Trophoblast cell (in vitro differentiated cells and primary cell): ENCODE data around the gene SIM2.

Experiments
- DNase-seq, 2 donors: peaks; one replicate each; pipeline ENCODE4 v3.0.0-alpha.2; 2016
- H2AFZ ChIP-seq: 2 replicates; pipeline ENCODE4 v1.6.1; 2013; ENCODE audit warnings: low read length, moderate library complexity, mild to moderate bottlenecking; ENCODE audit not compliant: insufficient read depth, poor library complexity
- H2AK5ac ChIP-seq: 2 replicates; pipeline ENCODE4 v1.6.1; 2013; ENCODE audit warnings: mild to moderate bottlenecking, low read length
- H2BK120ac ChIP-seq: 2 replicates; pipeline ENCODE4 v1.6.1; 2013; ENCODE audit warnings: low read length, mild to moderate bottlenecking, moderate library complexity; ENCODE audit not compliant: insufficient read depth, poor library complexity
- H2BK12ac ChIP-seq: 2 replicates; pipeline ENCODE4 v1.6.1; 2013; ENCODE audit warnings: mild to moderate bottlenecking, low read length, moderate library complexity
- H2BK5ac ChIP-seq: 2 replicates; pipeline ENCODE4 v1.6.1; 2013; ENCODE audit warnings: low read length, low read depth, moderate library complexity, mild to moderate bottlenecking; ENCODE audit not compliant: poor library complexity
- H3K14ac ChIP-seq: 2 replicates; pipeline ENCODE4 v1.6.1; 2013; ENCODE audit warnings: mild to moderate bottlenecking, low read length
- H3K18ac ChIP-seq: 2 replicates; pipeline ENCODE4 v1.6.1; 2013; ENCODE audit warnings: mild to moderate bottlenecking, low read length
- H3K23ac ChIP-seq: 2 replicates; pipeline ENCODE4 v1.6.1; 2013; ENCODE audit warnings: low read length
- H3K27ac ChIP-seq: 2 replicates; pipeline ENCODE4 v1.5.1; 2013; ENCODE audit warnings: low read depth, mild to moderate bottlenecking, inconsistent platforms, low read length, moderate library complexity
- H3K27me3 ChIP-seq: 2 replicates; pipeline ENCODE4 v1.6.1; 2013; ENCODE audit warnings: inconsistent platforms, mild to moderate bottlenecking, low read length, moderate library complexity; ENCODE audit not compliant: insufficient read depth
- H3K36me3 ChIP-seq, 2 experiments: 1 replicate in 1 of 2; 2 replicates in 1 of 2; pipeline ENCODE4 v1.6.1; 2013; ENCODE audit warnings: low read length in 2 of 2, mild to moderate bottlenecking in 2 of 2, moderate library complexity in 1 of 2; ENCODE audit not compliant: insufficient read depth in 2 of 2, control insufficient read depth in 1 of 2
- H3K4ac ChIP-seq: 2 replicates; pipeline ENCODE4 v1.6.1; 2013; ENCODE audit warnings: low read depth, mild to moderate bottlenecking, low read length, moderate library complexity
- H3K4me1 ChIP-seq, 2 experiments: 1 replicate in 1 of 2; 2 replicates in 1 of 2; pipeline ENCODE4 v1.6.1; 2013; ENCODE audit warnings: low read length in 2 of 2, mild to moderate bottlenecking in 2 of 2, moderate library complexity in 1 of 2; ENCODE audit not compliant: insufficient read depth in 2 of 2, control insufficient read depth in 1 of 2
- H3K4me2 ChIP-seq: 2 replicates; pipeline ENCODE4 v1.6.1; 2013; ENCODE audit warnings: inconsistent platforms, mild to moderate bottlenecking, low read length, moderate library complexity
- H3K4me3 ChIP-seq: 2 replicates; pipeline ENCODE4 v1.5.1; 2013; ENCODE audit warnings: mild to moderate bottlenecking, low read depth, low read length, inconsistent platforms
- H3K79me1 ChIP-seq: one replicate; pipeline ENCODE4 v1.6.1; 2013; ENCODE audit warnings: low read length
- H3K79me2 ChIP-seq: 2 replicates; pipeline ENCODE4 v1.6.1; 2013; ENCODE audit warnings: low read length, mild to moderate bottlenecking; ENCODE audit not compliant: control insufficient read depth, insufficient read depth, poor library complexity
- H3K9ac ChIP-seq: 2 replicates; pipeline ENCODE4 v1.6.1; 2013; ENCODE audit warnings: mild to moderate bottlenecking, low read length
- H3K9me3 ChIP-seq: 2 replicates; pipeline ENCODE4 v1.6.1; 2013; ENCODE audit warnings: low read depth, mild to moderate bottlenecking, control low read depth, inconsistent platforms, low read length; ENCODE audit not compliant: insufficient read depth
- H4K12ac ChIP-seq: 2 replicates; pipeline ENCODE4 v1.6.1; 2013; ENCODE audit warnings: low read depth, mild to moderate bottlenecking, low read length, moderate library complexity
- H4K8ac ChIP-seq: 2 replicates; pipeline ENCODE4 v1.6.1; 2013; ENCODE audit warnings: low read depth, mild to moderate bottlenecking, low read length, moderate library complexity
- H4K91ac ChIP-seq: one replicate; pipeline ENCODE4 v1.6.1; 2013; ENCODE audit warnings: low read depth, mild to moderate bottlenecking, low read length, moderate library complexity
- WGBS: extraction: QIAGEN DNeasy Blood & Tissue Kit; methylation state at CpG from one replicate; pipeline ENCODE4 v1.1.7; 2013; ENCODE audit warnings: missing lambda C conversion rate; ENCODE audit not compliant: insufficient read length, insufficient coverage; ENCODE audit errors: extremely low coverage; 5-methylcytosine and 5-hydroxymethylcytosine counted together

Gene SIM2

DNA sequence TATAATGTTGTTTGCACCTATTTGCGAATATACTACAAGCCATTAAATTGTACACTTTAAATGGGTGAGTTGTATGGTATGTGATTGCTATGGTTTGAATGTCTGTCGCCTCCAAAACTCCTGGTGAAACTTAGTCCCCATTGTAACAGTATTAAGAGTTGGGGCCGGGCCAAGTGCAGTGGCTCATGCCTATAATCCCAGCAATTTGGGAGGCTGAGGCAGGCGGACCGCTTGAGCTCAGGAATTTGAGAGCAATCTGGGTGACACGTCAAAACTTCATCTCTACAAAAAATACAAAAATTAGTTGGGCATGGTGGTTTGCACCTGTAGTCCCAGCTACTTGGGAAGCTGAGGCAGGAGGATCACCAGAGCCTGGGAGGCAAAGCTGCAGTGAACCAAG lies 12.0 kb upstream of the SIM2 start:
- Histone ChIP-seq H3K23ac (no peak overlapping the region), H3K4me3 (no peak overlapping the region), H3K27ac (no peak overlapping the region), H3K4ac (no peak overlapping the region), H2AFZ (no peak overlapping the region), H2BK5ac (no peak overlapping the region), H3K9me3 (peaks cover 6% of the 10 kb centered on the region), H3K4me2 (no peak overlapping the region), H4K91ac (no peak overlapping the region), H3K79me2 (no peaks in the 10 kb centered on the region), H3K4me1 (no peaks in the 10 kb centered on the region), H3K9ac (no peak overlapping the region), H2AK5ac (no peak overlapping the region), H4K8ac (no peak overlapping the region), H3K27me3 (peaks cover 15% of the 10 kb centered on the region), H3K79me1 (no peaks in the 10 kb centered on the region), H3K18ac (no peak overlapping the region), H2BK120ac (no peak overlapping the region), H3K14ac (no peak overlapping the region), H2BK12ac (no peak overlapping the region), H3K36me3 (no peaks in the 10 kb centered on the region), H4K12ac (no peak overlapping the region)
- no peak for DNase-seq
- WGBS = no CpG with 5 or more reads among the region's 6 CpGs

DNA sequence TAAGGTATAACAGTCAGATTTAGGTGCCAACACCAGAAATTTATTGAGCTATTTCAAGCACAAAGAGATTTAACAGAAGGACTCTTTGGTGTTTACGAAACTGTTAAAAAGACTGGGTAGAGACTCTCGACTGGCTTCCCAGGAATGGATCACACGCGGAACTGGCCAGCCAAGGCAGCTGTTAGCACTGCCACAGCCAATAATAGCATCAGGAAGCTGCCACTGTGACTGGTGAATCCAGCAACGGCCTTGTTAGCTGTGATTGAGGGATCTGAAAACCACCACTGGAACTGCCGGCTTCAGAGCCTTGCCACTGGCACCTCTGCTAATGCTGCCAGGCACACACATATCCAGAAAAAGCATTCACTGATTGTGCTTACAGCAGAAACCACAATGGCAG lies 10.6 kb upstream of the SIM2 start:
- no peak overlapping the region for H2AFZ ChIP-seq
- H3K4ac ChIP-seq = no peak overlapping the region
- H3K27ac ChIP-seq = no peak overlapping the region
- no peak overlapping the region for H2BK5ac ChIP-seq
- H4K91ac ChIP-seq = no peak overlapping the region
- peaks cover 28% of the 10 kb centered on the region for H3K27me3 ChIP-seq
- no peak overlapping the region for H4K8ac ChIP-seq
- H2AK5ac ChIP-seq = no peak overlapping the region
- no peak overlapping the region for H3K18ac ChIP-seq
- peaks cover under 1% of the 10 kb centered on the region for H3K79me1 ChIP-seq
- WGBS = no CpG with 5 or more reads among the region's 6 CpGs
- peaks cover 4 to 5% of the 10 kb centered on the region in 2 experiments for H3K4me1 ChIP-seq
- no peak overlapping the region for H3K14ac ChIP-seq
- H4K12ac ChIP-seq = no peak overlapping the region
- no peak overlapping the region for H3K4me3 ChIP-seq
- H2BK12ac ChIP-seq = no peak overlapping the region
- no peak overlapping the region for H3K4me2 ChIP-seq
- H2BK120ac ChIP-seq = no peak overlapping the region
- H3K23ac ChIP-seq = no peak overlapping the region
- no peaks in the 10 kb centered on the region for H3K36me3 ChIP-seq
- H3K79me2 ChIP-seq = no peaks in the 10 kb centered on the region
- peaks cover 3% of the 10 kb centered on the region for H3K9me3 ChIP-seq
- no peak overlapping the region for H3K9ac ChIP-seq
- no peak for DNase-seq

DNA sequence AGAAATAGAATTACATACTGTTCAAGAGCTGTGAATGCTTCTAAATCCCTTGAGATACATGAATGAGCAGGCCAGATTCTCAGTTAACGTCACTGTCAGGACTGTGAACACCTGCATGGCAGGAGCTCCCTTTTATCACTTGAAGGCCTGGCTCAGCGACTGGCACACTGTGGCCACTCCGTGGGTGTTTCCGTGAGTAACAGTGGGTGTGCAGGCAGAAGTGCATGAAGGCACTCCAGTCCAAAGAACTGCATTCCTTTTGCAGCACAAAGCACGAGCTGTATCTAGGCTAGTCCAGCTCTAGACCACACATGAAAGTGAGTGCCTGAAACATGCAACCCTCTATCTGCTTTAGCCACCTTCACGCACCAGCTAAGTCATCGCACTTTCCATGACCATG lies 9.6 kb upstream of the SIM2 start:
- Histone ChIP-seq H2AK5ac (no peak overlapping the region), H3K23ac (no peak overlapping the region), H3K18ac (no peak overlapping the region), H4K8ac (no peak overlapping the region), H3K4ac (no peak overlapping the region), H3K9me3 (peaks cover 4% of the 10 kb centered on the region), H3K14ac (no peak overlapping the region), H3K27me3 (peaks cover 37% of the 10 kb centered on the region), H4K91ac (no peak overlapping the region), H3K79me2 (no peaks in the 10 kb centered on the region), H3K4me2 (no peak overlapping the region), H2AFZ (no peak overlapping the region), H2BK120ac (no peak overlapping the region), H3K79me1 (peaks cover 2% of the 10 kb centered on the region), H3K4me1 (peaks cover 6 to 7% of the 10 kb centered on the region in 2 experiments), H3K27ac (no peak overlapping the region), H2BK12ac (no peak overlapping the region), H3K4me3 (no peak overlapping the region), H3K36me3 (no peaks in the 10 kb centered on the region), H3K9ac (no peak overlapping the region), H4K12ac (no peak overlapping the region), H2BK5ac (no peak overlapping the region)
- no peak for DNase-seq
- WGBS = no CpG with 5 or more reads among the region's 7 CpGs

DNA sequence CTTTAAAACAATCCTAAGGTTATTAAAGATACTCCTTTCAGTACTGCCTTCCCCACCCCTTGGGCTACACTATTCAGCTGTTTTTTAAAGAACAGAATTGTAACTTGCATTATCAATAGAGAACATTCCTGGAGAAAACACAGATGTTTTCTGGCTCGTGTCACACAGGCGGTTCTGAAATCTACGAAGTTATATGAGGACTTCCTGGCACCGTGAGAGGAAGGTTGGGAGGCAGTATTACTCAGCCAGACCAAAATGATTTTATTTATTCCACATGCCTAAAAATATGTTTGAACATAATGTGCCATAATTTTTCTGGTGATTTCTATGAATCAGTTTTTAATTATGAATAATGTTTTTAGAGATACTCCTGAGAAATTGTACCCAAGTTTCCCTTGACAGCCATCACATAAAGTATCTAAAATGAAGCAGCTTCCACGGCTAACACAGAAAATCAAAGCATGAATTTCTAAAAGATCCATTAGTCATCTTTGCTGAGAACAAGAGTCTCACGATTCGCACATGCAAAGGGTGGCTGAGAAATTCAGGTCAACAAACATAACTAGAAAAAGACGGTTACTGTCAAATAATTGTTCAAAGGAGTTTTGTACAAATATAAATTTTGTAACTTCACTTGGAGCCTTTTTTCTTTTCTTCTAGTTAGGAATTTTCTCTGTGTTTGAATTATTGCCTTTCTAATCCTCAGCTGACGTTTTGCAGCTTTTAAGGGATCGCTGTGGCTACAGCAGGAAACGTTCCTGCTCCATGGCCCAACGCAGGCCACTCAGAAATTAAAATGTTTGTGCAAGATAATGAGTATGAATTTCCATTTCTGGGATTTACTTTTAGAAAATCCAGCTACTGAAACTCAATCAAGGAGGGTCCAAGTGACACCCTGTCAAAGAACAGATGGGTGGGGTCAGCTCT lies 8.0 kb upstream of the SIM2 start:
- no peak overlapping the region for H2BK12ac ChIP-seq
- H2BK120ac ChIP-seq = no peak overlapping the region
- no peak overlapping the region for H2AFZ ChIP-seq
- H2AK5ac ChIP-seq = no peak overlapping the region
- peaks cover 5% of the 10 kb centered on the region for H3K9me3 ChIP-seq
- H2BK5ac ChIP-seq = no peak overlapping the region
- H3K18ac ChIP-seq = no peak overlapping the region
- DNase-seq = no peak
- no peak overlapping the region for H4K12ac ChIP-seq
- no peaks in the 10 kb centered on the region for H3K79me2 ChIP-seq
- peaks cover 6 to 7% of the 10 kb centered on the region in 2 experiments for H3K4me1 ChIP-seq
- no peaks in the 10 kb centered on the region for H3K36me3 ChIP-seq
- no peak overlapping the region for H3K27ac ChIP-seq
- WGBS = no CpG with 5 or more reads among the region's 12 CpGs
- no peak overlapping the region for H3K9ac ChIP-seq
- H3K4me2 ChIP-seq = no peak overlapping the region
- H3K79me1 ChIP-seq = peaks cover 2% of the 10 kb centered on the region
- no peak overlapping the region for H3K4ac ChIP-seq
- H3K23ac ChIP-seq = no peak overlapping the region
- no peak overlapping the region for H4K8ac ChIP-seq
- H3K27me3 ChIP-seq = peaks cover 52% of the 10 kb centered on the region
- no peak overlapping the region for H4K91ac ChIP-seq
- no peak overlapping the region for H3K4me3 ChIP-seq
- H3K14ac ChIP-seq = no peak overlapping the region
